Renal cortex interstitium (tissue), 11 donors: ENCODE data around the gene ASCC3. TPM values are rescaled to one million over a fixed set of nuclear protein-coding genes. Genes with fewer than 3 reads are reported as not detected.
"Not testable (repeated sequence)": the region's sequence is repeated elsewhere in the genome, so short reads cannot be mapped to it uniquely, and the experiment has no call there.

Experiments
- DNase-seq, 11 donors: peaks; one replicate each; pipeline ENCODE4 v3.0.0-alpha.2; 2013; ENCODE audit warnings: low read depth in 9 of 11, low spot score in 4 of 11; ENCODE audit errors: extremely low read depth in 1 of 11
- polyA plus RNA-seq, 3 donors: library from polyadenylated mRNA; unstranded; fragments of 120-200 nt; gene quantifications; one replicate each; pipeline ENCODE4 v1.2.1, GENCODE V29; 2013; ENCODE audit not compliant: insufficient read length in 3 of 3

The ASCC3 gene
- polyA plus RNA-seq, 3 donors = 20.9 to 26.3 (median 21.6) TPM

DNA sequence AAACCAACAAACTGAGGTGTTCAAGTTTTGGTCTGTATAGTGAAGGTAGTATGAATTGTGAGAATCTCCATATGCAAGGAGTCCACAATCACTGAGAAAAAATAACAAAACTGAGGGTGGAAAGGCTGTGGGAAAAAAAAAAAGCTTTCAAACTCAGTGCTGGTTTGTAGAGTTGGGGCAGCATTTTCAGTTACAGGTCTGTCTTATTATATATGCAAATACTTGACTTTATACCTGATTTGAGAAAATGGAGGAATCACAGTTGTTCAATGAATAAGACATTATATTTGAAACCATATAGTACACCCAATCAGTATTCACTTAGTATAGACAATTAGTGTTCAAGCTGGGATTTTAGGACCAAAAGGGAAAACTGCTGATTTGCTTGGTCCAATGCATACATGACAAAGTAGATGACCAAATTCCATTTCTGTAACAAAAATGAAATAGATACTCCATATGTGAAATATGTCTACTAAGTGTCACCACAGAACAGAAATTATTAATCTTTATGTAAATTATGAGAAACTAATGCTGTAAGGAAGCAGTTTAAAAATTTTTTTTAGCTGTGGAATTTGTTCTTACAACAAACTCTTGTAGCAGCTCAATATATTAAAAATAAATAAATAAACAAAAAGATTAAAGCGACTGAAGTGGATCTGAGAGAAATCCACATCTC, 187.7 kb downstream of the ASCC3 start:
- no peak for DNase-seq

DNA sequence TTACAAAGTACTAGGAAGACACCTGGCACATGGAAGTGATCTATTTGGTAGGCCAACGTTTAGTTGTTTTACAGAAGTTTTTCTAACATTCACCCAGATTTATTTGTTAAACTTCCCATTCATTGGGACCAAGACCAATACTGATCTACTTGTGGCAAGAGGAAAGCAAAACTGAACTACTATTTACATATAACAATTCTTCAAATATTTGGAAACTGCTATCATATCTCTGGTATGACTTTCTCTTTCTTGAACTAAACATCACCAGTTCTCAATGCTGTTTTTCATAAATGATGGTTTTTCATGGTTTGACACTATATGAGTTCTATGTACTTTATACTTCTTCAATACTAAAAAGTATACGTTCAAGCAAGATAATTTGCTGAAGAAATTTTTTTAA, 189.2 kb downstream of the ASCC3 start:
- no peak for DNase-seq

DNA sequence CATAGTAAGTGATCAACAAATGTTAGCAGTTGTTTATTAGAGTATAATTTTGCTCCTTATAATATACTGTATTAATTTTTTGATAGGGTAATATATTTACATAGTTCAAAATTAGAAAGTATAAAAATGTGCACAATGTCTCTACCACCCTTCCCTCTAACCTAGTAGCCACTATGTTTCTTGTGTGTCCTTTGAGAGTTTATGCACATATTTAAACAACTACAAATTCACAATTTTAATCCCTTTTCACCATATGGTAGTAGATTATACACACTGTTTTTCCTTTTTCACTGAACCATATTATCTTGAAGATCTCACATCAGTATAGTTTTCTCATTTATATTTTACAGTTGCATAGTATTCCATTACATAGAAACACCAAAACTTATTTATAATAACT, 194.9 kb downstream of the ASCC3 start:
- DNase-seq = no peak

DNA sequence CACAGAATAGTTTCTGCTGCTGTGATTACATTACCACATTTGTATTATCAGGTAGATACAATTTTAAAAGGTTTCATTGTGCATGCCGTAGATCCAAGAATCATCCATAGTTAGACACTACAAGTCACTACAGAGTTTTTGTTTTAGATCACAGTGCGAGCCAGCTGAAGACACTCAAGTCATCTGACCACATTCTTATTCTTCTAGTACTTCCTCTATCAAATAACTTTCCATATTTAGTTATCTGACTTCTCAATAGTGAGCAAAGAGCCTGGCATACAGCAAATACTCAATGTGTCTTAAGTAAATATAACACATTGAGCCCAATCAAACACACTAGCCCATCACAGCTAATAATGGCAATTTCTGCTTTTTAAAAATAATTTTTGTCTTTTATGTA, 195.4 kb downstream of the ASCC3 start:
- DNase-seq = no peak

DNA sequence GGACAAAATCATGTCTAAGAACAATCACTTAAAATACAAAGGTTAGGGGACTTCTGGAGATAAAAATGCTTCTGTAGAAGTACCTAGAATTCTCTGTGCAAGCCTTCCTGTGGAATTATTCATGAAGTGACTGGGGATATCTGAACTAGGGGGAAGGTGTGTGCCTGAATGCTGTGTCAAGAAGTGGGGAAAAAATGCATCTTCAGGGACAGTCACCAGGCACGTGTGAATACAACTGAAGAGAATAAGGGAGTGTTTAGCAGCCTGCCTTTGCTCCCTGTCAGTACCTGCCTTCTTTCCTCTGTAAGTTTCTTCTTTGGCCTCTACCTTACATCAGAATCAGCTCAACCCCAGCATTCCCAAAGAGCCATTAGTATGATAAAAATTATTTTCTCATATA, 201.0 kb downstream of the ASCC3 start:
- no peak for DNase-seq

DNA sequence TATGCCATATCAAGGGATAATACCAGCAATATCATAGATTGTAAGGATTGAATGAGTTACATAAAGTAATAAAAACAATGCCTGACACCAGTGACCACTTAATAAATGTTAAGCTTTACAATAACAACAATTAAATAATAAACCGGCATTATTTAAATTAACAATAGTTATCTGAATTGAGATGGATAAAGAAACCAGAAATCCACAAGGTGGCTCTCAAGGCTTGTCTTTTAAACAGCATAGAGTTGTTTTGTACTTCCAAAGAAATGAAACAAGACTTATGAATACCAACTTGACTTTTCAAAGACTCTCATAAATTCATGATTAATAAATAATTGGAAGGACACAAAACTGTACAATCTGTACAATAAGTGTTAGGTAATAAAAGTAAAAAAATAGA, 203.1 kb downstream of the ASCC3 start:
- peak in 3 of 11 donors; percentile 7 to 21 (median 9) for DNase-seq

DNA sequence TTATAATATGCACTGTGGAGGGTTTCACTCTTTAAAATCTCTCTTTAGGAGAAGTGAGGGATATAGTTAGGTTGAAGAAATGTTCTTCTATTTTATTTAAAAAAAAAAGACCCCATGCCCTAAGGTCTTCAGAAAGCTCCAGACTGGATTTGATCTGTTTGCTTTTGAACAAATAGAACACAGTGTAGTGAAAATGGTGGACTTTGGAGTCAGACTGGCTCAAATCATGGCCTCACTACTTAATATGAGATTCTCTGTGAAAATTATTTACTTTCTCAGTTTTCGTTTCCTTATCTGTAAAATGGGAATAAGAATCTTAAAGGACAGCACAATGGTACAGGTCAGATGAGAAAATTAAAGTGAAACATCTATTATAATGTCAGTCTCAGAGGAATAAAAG, 203.9 kb downstream of the ASCC3 start:
- DNase-seq = no peak

DNA sequence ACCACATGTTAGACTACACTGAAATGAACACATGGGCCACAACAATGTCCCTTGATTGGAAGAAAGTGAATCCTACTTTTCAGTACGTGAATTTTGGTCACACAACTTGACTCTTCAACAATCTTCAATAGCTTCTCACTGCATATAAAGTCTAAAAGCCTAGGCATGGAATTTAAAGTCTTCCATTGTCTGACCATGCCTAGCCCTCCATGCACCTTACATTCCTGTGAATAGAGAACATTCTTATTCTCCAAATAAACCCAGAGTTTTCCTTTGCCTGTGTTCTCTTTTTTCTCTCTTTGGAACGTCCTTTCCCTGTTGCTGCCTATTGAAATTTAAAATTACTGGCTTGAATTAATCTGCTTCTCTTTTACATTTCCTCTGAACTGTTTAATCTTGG, 207.5 kb downstream of the ASCC3 start:
- no peak for DNase-seq

DNA sequence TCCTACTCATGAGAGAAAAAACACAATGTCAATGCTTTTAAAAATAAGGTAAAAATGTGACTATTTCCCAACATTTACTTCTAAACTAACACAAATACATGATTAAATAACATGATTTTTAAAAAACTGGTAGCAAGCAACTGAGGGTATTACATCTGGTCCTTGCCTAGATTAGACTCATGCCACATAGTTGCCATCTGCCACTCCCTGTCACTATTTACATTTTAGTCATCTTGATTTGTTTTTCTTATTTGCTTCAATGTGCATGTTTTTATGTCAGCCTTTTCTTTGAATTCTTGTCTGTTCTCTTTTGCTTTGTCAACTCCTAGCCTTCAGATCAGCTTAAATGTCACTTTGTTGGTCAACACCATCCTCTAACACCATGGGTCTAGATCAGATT, 209.4 kb downstream of the ASCC3 start:
- no peak for DNase-seq

DNA sequence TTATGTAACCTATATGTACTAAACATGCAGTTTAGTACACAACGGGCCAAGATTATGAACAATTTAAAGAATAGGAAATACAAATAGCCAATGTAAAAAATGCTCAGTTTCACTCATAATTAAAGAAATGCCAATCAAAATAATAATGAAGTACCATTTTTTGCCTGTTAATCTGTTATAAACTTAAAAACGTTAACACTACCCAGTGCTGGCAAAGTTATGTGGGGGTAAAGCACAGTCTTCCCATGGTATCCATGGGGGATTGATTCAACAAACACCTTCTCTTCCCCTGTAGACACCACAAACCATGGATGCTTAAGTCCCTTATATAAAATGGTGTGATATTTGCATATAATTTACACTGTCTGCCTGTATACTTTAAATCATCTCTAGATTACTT, 211.1 kb downstream of the ASCC3 start:
- DNase-seq = no peak

DNA sequence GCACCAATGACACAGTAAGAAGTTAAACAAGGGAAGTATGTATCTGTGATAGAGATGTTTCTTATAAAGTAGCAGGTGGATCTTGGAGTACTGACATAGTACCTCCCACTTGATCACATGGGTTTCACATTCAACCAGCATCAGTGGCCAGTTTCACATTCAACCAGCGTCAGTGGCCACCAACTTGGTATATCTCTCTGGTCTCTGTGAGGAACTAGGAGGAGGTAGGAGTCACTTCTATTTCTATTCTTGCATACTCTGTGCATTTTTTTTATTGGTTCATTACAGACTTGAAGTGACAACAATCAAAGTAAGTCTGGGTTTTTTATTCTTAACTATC, 216.1 kb downstream of the ASCC3 start:
- DNase-seq = no peak

DNA sequence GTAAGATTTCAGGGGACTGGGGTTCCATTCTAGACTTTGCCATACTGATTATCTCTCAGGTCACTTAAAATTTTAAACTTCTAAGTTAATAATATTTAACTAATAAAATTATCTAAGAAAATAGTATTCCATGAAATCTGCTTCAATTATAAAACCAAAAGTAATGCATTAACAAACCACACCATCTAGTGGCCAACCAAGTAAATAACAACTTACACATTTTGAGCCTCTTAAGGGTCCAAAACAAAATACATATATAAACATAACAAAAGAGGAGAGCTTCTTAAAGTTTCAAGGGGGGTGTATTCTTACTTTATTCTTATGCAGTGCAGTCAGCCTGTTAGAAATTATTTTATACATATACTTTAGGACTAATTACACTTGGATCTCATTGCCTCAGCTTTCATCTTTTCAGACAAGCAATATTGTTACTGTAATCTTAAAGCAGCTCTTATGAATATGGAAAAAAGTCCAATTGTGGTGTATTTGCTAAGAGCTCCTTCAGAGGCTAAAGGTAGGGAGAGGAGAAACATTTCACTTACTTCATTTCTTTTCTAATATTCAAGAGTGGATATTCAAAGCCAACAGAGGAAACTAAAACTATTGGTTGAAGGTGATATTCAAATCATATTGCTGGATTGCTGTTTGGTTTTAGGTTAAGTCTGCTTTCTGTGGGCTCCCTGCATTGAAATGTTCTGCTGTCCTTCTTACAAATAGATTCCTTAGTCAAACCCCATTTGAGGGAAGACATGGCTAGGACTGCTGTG, 216.7 kb downstream of the ASCC3 start:
- DNase-seq = peak in 2 of 11 donors; percentile 7 to 25

DNA sequence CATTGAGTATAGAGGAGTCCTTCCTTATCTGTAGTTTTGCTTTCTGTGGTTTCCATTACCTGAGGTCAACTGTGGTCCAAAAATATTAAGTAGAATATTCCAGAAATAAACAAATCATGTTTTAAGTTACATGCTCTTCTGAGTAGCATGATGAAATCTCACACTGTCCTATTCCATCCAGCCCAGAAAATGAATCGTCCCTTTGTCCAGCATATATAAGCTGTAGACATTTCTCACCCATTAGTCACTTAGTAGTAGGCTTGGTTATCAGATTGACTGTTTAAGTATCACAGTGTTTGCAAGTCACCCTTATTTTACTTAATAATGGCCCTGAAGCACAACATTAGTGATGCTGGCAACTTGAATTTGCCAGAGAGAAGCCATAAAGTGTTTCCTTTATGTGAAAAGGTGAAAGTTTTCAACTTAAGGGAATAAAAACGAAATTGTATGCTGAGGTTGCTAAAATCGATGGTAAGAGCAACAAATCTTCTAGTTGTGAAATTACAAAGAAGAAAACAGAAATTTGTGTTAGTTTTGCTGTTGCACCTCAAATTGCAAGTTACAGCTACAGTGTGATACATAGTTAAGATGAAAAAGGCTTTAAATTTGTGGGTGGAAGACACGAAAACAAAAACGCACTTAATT, 217.8 kb downstream of the ASCC3 start:
- DNase-seq = no peak

DNA sequence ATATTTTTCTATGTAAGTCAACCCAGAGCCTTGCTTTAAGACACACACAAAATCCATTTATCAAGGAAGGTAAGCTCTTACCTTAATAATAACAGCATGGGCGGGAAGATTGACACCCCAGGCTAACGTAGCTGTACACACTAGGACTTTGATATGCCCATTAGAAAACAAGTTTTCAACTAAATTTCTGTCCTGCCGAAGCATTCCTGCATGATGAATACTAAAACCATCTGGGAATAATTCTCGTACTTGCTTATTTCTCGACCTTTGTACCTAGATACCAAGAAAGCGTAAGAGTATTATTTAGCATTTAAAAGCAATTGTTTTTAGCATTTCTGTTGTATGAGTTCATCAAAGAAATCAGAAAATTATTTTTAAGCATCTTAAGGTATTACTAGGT, 218.9 kb downstream of the ASCC3 start:
- no peak for DNase-seq

DNA sequence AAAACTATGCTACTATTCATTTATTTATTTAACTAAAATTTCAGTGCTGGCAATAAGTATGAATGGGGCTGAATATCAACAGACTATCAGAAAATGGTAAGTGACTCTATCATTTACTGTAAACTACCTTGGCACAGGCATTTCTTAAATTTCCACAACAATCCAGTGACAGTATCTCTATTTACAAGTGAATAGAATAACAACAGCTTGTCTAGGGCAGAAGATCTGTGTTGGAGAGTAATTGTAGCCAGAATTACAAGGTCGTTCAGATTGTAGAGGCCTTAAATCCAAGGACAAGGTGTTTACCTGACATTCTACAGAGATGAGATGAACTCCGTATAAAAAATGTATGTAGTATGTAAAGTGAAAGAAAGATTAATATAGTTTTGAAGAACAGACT, 222.6 kb downstream of the ASCC3 start:
- no peak for DNase-seq

DNA sequence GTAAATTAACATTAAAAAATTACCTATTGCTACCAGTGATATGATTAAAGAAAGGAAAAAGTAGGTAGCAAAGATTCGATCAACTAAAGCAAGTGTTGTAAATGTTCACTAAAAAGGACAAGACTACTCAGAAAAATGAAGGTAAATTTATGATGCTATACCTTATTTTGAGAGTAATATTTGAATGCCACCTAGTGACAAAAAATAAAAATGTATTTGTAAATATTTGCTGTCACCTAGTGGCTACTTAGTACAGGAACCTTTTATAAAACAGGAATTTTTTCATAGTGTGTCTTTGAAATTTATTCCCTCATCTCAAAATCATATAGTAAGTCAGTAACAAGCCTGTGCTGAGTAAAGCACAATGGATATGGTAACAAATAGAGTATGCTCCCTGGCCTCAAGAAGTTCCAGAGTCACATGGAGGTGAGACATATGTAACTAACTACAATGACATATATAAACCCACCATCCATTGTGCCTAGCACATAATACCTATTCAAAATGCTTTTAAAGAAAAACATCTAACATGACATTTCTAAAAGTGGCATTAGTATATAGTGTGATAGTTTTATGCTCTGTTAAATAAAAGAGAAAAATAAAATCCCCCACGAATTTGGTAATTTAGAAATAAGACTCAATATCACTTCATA, 223.3 kb downstream of the ASCC3 start:
- peak in 1 of 11 donors; percentile 12 for DNase-seq

DNA sequence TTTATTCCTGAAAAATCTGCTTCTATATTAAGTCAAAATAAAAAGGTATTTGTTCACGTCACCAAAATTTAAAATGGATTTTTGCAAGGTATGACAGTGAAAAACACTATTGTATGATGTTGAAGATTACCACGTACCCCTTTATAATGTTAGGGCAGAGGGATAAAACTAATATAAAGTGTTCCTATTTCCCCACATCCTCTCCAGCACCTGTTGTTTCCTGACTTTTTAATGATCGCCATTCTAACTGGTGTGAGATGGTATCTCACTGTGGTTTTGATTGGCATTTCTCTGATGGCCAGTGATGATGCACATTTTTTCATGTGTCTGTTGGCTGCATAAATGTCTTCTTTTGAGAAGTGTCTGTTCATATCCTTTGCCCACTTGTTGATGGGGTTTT, 240.0 kb downstream of the ASCC3 start:
- DNase-seq = not testable (repeated sequence)

DNA sequence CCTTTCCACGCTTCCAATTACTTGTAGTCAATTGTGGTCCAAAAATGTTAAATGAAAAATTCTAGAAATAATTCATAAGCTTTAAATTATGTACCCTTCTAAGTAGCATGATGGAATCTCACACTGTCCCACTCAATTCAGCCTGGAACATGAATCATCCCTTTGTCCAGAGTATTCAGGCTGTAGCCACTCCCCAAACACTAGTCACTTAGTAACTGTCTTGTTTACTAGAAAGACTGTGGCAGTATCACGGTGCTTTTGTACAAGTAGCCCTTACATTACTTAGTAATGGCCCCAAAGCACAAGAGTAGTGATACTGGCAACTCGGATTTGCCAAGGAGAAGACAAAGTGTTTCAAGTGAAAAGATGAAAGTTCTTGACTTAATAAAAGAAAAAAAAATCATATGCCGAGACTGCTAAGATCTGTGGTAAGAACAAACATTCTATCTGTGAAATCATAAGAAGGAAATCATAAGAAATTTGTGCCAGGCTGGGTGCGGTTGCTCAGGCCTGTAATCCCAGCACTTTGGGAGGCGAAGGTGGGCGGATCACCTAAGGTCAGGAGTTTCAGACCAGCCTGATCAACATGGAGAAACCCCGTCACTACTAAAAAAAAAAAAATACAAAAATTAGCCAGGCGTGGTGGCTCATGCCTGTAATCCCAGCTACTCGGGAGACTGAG, 247.9 kb downstream of the ASCC3 start:
- no peak for DNase-seq

DNA sequence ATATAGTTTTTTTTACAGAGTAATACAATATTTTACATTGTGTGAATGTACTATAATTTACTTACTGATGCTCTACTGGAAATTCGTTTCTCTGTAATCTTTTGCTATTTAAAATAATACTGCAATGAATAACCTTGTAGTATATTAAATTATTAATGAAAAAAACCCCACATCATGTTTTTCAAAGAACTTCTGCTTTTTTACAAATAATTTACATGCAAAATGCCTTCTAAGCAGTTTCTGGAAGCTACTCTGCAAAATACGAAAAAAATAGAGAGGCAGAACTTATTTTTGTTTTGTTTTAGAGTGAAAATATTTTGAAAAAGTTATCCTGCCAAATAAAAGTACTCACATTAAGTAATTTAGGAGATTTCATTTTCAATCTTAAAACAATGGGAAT, 250.6 kb downstream of the ASCC3 start:
- DNase-seq = no peak
